ENCODE measurements around the gene CCL28. TPM values are rescaled to one million over a fixed set of nuclear protein-coding genes. Genes with fewer than 3 reads are reported as not detected.
A peak's percentile ranks its signal among the peaks of the same experiment; 100 is the strongest.
"Not testable (repeated sequence)": the region's sequence is repeated elsewhere in the genome, so short reads cannot be mapped to it uniquely, and the experiment has no call there.

Gene CCL28
- total RNA-seq, 1 experiment from 2014 or later = not detected

DNA sequence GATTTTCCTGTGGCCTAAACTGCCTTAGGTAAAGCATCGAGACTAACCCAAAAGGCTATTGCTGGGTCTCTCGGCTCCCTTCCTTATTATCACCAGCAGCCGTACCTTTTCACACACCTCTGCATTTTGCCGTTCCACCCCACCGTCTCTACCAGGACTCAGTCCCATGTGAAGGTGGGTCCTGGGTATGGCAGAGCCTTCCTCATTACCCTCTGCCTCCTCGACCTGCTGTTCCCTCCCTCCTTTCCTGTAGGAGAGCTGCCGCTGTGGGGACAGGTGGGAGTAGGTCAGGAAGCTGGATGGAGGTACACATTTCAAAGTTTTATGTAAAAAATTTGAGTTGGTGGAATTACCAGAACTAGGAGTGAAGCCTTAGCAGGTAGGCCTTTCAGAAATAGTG, 1.8 kb downstream of the CCL28 start:
- no peak for DNase-seq (ENCODE audit: low spot score)

DNA sequence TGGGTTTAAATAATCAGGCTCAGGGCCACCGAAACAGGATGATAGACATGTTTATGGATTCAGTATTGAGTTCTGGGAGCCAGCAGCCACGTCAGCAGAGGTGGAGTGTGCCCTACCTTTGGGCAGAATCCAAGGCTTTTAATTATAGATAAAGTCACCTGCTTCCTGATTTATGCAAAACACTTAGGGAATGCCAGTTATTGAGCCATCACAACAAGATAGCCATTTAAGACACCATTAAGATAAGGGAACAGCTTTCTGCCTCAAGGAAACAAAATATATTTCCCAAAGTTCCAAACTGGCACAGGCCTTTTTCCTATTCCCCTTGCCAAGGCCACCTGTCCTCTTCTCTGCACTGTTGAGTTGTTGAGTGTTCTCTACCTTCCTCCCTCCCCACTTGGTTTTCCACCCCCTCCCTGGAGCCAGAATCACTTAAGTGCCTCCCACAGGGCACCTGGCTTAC, 2.4 kb downstream of the CCL28 start:
- no peak for DNase-seq (ENCODE audit: low spot score)

GRCh38 chr5:43402524-43403066, 9.6 kb downstream of the CCL28 start:
- not testable (repeated sequence) for DNase-seq (ENCODE audit: low spot score)

GRCh38 chr5:43401827-43402226, 10.4 kb downstream of the CCL28 start:
- DNase-seq (ENCODE audit: low spot score) = no peak

- no peak for DNase-seq (ENCODE audit: low spot score)
Measured at GRCh38 chr5:43400082-43400481, 12.1 kb downstream of the CCL28 start.

- no peak for DNase-seq (ENCODE audit: low spot score)
Measured at GRCh38 chr5:43396762-43397304, 15.4 kb downstream of the CCL28 start.

DNA sequence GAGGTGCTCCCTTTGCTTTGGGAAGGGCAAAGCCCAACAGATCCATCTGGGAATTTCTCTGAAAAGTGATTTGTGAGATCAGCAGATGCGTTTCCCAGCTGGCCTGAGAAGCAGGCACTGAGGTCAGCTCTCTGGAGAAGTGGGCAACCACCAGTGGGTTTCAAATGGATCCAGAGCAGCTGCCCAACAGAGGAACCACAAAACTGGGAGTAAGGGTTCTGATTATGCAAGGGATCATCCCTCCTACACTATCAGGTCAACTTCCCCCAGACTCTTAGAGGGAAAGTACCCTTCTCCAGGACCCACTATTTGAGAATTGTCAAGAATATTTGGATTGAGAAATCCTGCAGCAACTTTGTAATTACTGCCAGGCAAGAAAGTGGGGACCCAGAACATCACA, 21.7 kb downstream of the CCL28 start:
- no peak for DNase-seq (ENCODE audit: low spot score)

DNA sequence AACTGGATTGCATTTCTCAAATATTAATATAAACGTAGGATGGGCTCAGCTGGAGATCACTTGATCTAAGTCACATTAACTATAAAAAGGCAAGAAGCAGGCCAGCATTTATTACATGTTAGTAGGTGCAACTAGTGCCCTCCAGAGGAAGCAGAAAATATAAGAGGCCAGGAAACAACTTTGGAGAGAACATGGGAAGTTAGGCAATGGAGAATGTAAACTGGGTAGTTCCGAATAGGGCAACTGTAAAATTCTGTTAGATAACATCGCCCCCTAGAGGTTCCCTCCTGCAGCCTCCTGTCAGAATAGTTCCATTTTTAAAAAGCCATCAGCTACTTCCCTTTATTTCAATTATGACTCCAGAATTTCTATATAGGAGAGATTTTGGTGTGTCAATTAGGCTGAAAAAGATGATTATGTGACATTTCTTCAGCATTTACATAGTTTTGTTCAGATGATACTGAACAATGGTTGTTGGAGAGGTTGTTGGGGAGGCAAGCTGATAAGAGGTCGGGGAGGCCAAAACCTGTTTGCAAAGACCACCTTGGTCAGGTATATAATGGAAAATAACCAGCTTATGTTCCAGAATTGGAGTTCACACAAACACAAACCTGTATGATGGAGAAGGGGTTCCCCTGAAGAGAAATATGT, 22.4 kb downstream of the CCL28 start:
- DNase-seq (ENCODE audit: low spot score) = peak; percentile 94

GRCh38 chr5:43386960-43387362, 25.2 kb downstream of the CCL28 start:
- peak; percentile 40 for DNase-seq (ENCODE audit: low spot score)

GRCh38 chr5:43376496-43377140, 35.6 kb downstream of the CCL28 start:
- DNase-seq (ENCODE audit: low spot score) = no peak

DNA sequence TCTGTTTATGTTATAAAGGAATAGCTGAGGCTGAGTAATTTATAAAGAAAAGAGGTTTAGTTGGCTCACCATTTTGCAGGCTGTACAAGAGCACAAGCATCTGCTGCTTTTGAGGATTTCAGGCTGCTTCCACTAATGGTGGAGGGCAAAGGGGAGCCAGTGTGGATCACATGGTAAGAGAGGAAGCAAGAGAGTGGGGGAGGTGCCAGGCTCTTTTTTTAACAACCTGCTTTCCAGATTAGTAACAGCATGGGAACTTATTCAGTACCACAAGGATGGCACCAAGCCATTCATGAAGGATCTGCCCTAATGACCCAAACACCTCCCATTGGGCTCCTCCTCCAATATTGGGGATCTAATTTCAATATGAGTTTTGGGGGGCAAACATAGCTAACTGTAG, 40.4 kb downstream of the CCL28 start:
- no peak for DNase-seq (ENCODE audit: low spot score)

GRCh38 chr5:43370352-43370751, 41.8 kb downstream of the CCL28 start:
- no peak for DNase-seq (ENCODE audit: low spot score)

GRCh38 chr5:43369651-43370050, 42.5 kb downstream of the CCL28 start:
- no peak for DNase-seq (ENCODE audit: low spot score)

- DNase-seq (ENCODE audit: low spot score) = peak; percentile 35
Measured at GRCh38 chr5:43367909-43368669, 44.1 kb downstream of the CCL28 start.

GRCh38 chr5:43367453-43367852, 44.7 kb downstream of the CCL28 start:
- DNase-seq (ENCODE audit: low spot score) = no peak

DNA sequence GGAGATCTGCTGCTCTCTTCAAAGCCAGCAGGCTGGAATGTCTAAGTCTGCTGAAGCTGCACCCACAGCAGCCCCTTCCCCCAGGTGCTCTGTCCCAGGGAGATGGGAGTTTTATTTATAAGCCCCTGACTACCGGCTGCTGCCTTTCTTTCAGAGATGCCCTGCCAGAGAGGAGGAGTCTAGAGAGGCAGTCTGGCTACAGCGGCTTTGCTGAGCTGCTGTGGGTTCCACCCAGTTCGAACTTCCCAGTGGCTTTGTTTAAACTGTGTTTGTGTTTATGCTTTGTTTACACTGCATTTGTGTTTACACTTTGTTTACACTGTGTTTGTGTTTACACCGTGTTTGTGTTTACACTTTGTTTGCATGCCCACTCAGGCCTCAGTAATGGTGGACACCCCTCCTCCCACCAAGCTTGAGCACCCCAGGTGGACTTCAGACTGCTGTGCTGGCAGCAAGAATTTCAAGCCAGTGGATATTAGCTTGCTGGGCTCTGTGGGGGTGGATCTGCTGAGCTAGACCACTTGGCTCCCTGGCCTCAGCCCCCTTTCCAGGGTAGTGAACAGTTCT, 45.4 kb downstream of the CCL28 start:
- DNase-seq (ENCODE audit: low spot score) = not testable (repeated sequence)

GRCh38 chr5:43365155-43365554, 47.0 kb downstream of the CCL28 start:
- not testable (repeated sequence) for DNase-seq (ENCODE audit: low spot score)

GRCh38 chr5:43363445-43364152, 48.6 kb downstream of the CCL28 start:
- DNase-seq (ENCODE audit: low spot score) = no peak

GRCh38 chr5:43362725-43363435, 49.3 kb downstream of the CCL28 start:
- DNase-seq (ENCODE audit: low spot score) = no peak

GRCh38 chr5:43358726-43359125, 53.5 kb downstream of the CCL28 start:
- DNase-seq (ENCODE audit: low spot score) = no peak

DNA sequence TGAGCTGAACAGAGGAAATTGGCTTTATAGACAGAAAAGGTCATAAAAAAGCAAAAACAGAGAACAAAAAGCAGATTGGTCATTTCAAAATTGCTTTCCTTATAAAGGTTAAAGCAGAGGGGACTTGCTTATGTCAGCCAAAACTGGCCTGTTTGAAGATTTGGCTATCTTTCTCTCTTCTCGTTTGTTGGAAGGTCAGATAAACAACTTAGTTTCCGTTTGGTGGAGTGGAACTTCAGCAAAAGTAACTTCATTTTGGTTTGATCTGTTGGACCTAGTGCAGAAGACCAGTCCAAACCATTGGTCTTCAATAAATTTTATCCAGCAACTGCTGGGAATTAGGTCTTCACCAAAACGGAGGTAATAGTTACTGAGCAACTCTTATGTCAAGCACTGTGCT, 53.9 kb downstream of the CCL28 start:
- DNase-seq (ENCODE audit: low spot score) = no peak
